ENCODE data around the gene KLF3.

The KLF3 gene

GRCh38 chr4:38650133-38650532 lies 13.9 kb upstream of the KLF3 start:
- H3K27ac ChIP-seq: no peak overlapping the region

GRCh38 chr4:38654273-38654672 lies 9.7 kb upstream of the KLF3 start:
- no peak for DNase-seq (ENCODE audit: low read depth, low spot score)
- no peak overlapping the region for H3K27ac ChIP-seq

More at GRCh38 chr4:38650133-38650532, 13.9 kb upstream of the KLF3 start:
- DNase-seq (ENCODE audit: low read depth, low spot score): no peak

GRCh38 chr4:38656111-38656510 lies 7.9 kb upstream of the KLF3 start:
- DNase-seq (ENCODE audit: low read depth, low spot score): no peak
- no peak overlapping the region for H3K27ac ChIP-seq

- no peak for DNase-seq (ENCODE audit: low read depth, low spot score)
- H3K27ac ChIP-seq: no peak overlapping the region
These were observed 4.7 kb upstream of the KLF3 start for GRCh38 chr4:38659346-38659745.

- no peak for DNase-seq (ENCODE audit: low read depth, low spot score)
- H3K27ac ChIP-seq: no peak overlapping the region
These were observed 3.2 kb upstream of the KLF3 start for GRCh38 chr4:38660838-38661237.

- H3K27ac ChIP-seq: no peak overlapping the region
- DNase-seq (ENCODE audit: low read depth, low spot score): no peak
These were observed 2.6 kb upstream of the KLF3 start for GRCh38 chr4:38661371-38661770.

GRCh38 chr4:38662522-38663089 lies 1.4 kb upstream of the KLF3 start:
- H3K27ac ChIP-seq: peak overlapping the region; percentile 97
- DNase-seq (ENCODE audit: low read depth, low spot score): no peak

GRCh38 chr4:38663090-38663800 lies 754 bp upstream of the KLF3 start:
- no peak for DNase-seq (ENCODE audit: low read depth, low spot score)
- peak overlapping the region; percentile 97 for H3K27ac ChIP-seq

- no peak for DNase-seq (ENCODE audit: low read depth, low spot score)
These were observed 855 bp downstream of the KLF3 start for GRCh38 chr4:38664706-38665401.

GRCh38 chr4:38665551-38666411 lies 1.8 kb downstream of the KLF3 start:
- DNase-seq (ENCODE audit: low read depth, low spot score): no peak
- H3K27ac ChIP-seq: peak overlapping the region; percentile 97

More at GRCh38 chr4:38664706-38665401, 855 bp downstream of the KLF3 start:
- peak overlapping the region; percentile 97 for H3K27ac ChIP-seq

GRCh38 chr4:38666766-38667084 lies 2.7 kb downstream of the KLF3 start:
- DNase-seq (ENCODE audit: low read depth, low spot score): no peak
- peak overlapping the region; percentile 97 for H3K27ac ChIP-seq

- DNase-seq (ENCODE audit: low read depth, low spot score): peak; percentile 97
- peak overlapping the region; percentile 97 for H3K27ac ChIP-seq
These were observed 3.3 kb downstream of the KLF3 start for GRCh38 chr4:38667085-38667893.

GRCh38 chr4:38668203-38668971 lies 4.4 kb downstream of the KLF3 start:
- peak overlapping the region; percentile 97 for H3K27ac ChIP-seq
- no peak for DNase-seq (ENCODE audit: low read depth, low spot score)

- DNase-seq (ENCODE audit: low read depth, low spot score): no peak
- peak overlapping the region; percentile 97 for H3K27ac ChIP-seq
These were observed 5.2 kb downstream of the KLF3 start for GRCh38 chr4:38669208-38669607.

- no peak for DNase-seq (ENCODE audit: low read depth, low spot score)
- peak overlapping the region; percentile 97 for H3K27ac ChIP-seq
These were observed 6.3 kb downstream of the KLF3 start for GRCh38 chr4:38670109-38670901.

- H3K27ac ChIP-seq: peak overlapping the region; percentile 97
- no peak for DNase-seq (ENCODE audit: low read depth, low spot score)
These were observed 7.1 kb downstream of the KLF3 start for GRCh38 chr4:38670939-38671591.

- DNase-seq (ENCODE audit: low read depth, low spot score): no peak
- H3K27ac ChIP-seq: peak overlapping the region; percentile 97
These were observed 7.6 kb downstream of the KLF3 start for GRCh38 chr4:38671592-38671940.

- peak overlapping the region; percentile 97 for H3K27ac ChIP-seq
- no peak for DNase-seq (ENCODE audit: low read depth, low spot score)
These were observed 8.0 kb downstream of the KLF3 start for GRCh38 chr4:38672074-38672396.

All from epithelial cell of prostate (primary cell).